Neuron (in vitro differentiated cells): ENCODE results near the gene NALCN.
A peak's percentile ranks its signal among the peaks of the same experiment; 100 is the strongest.

Source experiments
- H2AFZ ChIP-seq: one replicate; pipeline ENCODE4 v1.6.1; 2013; ENCODE audit warnings: low read depth, mild to moderate bottlenecking, inconsistent platforms, low read length, moderate library complexity
- H3K27me3 ChIP-seq: one replicate; pipeline ENCODE4 v1.6.1; 2013; ENCODE audit warnings: low read length; ENCODE audit not compliant: insufficient read depth
- H3K36me3 ChIP-seq: one replicate; pipeline ENCODE4 v1.6.1; 2013; ENCODE audit warnings: low read length; ENCODE audit not compliant: insufficient read depth
- H3K4me1 ChIP-seq: one replicate; pipeline ENCODE4 v1.6.1; 2013; ENCODE audit warnings: low read length; ENCODE audit not compliant: insufficient read depth
- H3K4me3 ChIP-seq: 2 replicates; pipeline ENCODE4 v1.5.1; 2013; ENCODE audit warnings: mild to moderate bottlenecking, low read length, moderate library complexity
- H3K9me3 ChIP-seq: one replicate; pipeline ENCODE4 v1.6.1; 2013; ENCODE audit warnings: low read length

NALCN gene

DNA sequence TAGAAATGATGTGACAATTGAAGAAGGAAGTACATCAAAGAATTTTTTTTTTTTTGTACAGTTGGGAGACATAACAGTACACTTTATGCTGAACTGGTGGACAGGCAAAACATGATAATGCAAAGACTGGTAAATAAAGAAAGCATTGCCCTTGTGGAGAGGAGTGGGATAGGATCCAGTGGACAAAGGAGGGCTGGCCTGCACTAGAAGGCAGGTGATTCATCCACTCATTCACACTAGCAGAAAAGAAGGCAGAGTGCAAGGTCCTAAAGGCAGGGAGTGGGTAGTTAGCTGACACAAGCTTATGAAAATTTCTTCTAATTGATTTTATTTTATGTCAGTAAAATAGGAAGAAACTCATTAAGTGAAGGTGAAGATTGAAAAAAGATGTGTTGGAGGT lies 17.6 kb upstream of the NALCN start:
- Histone ChIP-seq H3K4me3 (no peak overlapping the region), H3K36me3 (no peaks in the 10 kb centered on the region), H3K9me3 (no peaks in the 10 kb centered on the region), H3K4me1 (no peaks in the 10 kb centered on the region), H3K27me3 (peaks cover 2% of the 10 kb centered on the region), H2AFZ (no peak overlapping the region)

DNA sequence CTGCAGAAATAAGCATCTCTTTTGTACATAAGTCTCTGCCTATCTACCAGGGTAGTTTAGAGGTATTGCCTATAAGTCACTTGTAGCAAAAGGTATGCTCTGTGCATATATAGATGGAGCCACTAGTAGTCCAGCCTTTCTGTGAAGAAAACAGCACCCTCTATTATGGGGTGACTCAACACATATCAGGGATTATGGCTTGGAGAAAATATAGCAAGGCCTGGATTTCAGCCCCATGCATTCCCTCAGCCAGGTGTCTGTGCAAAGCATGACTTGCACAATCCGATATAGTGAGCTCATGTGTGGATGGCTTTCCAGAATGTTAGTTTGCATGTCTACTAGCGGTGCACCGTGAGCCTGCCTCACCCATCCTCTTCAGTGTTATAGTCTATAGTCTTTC lies 13.4 kb upstream of the NALCN start:
- Histone ChIP-seq H3K27me3 (peaks cover 2% of the 10 kb centered on the region), H3K4me1 (no peaks in the 10 kb centered on the region), H3K9me3 (no peaks in the 10 kb centered on the region), H3K4me3 (no peak overlapping the region), H2AFZ (no peak overlapping the region), H3K36me3 (no peaks in the 10 kb centered on the region)

DNA sequence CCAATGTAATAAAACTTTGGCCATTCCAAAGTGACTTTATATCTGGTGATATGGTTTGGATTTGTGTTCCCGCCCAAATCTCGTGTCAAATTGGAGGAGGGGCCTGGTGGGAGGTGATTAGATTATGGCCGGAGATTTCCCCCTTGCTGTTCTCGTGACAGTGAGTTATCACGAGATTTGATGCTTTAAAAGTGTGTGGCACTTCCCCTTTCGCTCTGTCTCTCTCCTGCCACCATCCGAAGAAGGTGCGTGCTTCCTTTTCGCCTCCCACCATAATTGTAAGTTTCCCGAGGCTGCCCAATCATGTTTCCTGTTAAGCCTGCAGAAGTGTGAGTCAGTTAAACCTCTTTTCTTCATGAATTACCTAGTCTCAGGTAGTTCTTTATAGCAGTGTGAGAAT lies 9.3 kb upstream of the NALCN start:
- no peaks in the 10 kb centered on the region for H3K4me1 ChIP-seq
- H2AFZ ChIP-seq: no peak overlapping the region
- H3K9me3 ChIP-seq: no peaks in the 10 kb centered on the region
- H3K36me3 ChIP-seq: no peaks in the 10 kb centered on the region
- no peaks in the 10 kb centered on the region for H3K27me3 ChIP-seq
- no peak overlapping the region for H3K4me3 ChIP-seq

DNA sequence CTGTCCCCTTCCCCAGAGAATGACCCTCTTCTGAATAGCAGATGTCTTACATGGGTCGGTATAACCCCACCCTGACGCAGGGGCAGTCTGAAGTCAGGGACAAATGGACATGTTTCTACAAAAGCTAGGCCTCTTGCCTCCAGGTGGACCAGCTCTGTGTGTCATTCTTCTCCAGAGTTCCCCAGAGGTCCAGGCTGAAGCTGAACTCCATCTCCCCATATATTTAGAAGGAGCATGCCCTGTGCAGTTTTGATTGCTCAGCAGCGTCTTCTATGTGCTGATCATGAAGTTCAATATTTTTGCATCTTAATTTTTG lies 8.8 kb upstream of the NALCN start:
- Histone ChIP-seq H3K4me1 (no peaks in the 10 kb centered on the region), H3K27me3 (no peaks in the 10 kb centered on the region), H3K36me3 (no peaks in the 10 kb centered on the region), H3K9me3 (no peaks in the 10 kb centered on the region), H2AFZ (no peak overlapping the region), H3K4me3 (no peak overlapping the region)

DNA sequence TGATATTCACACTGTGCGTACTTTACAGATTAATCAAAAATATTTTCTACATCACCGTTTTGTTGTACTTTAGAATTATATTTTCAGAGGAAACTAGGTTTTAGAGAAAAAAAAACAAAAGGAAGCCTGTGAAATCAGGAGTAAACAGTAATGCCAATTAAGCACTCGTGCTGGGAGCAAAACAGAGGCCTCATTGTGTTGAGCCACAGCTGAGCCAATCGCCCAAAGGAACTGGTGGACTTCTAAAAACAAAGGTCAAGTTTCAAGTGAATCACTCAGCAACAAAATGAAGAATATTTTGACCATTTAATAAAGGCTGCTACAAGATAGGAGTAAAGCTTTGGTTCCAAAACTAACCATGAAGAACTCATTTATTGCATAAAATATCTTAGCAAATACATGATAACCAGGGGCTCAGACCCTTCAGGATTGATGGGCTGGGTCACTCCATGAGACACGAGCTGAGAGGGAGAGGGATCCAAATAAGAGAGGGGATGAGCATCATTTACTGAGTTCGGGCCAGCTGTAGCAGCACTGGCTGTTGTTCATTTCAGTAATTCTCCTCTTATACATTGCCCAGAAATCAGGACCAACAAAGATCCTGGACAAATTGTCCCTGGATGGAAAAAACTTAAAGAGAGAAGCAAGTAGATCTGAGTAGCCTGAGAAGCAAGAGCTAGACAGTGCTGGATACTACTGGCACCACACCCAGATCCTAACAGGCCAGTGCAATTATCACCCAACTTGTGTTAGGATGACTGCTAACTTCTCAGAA lies 8.3 kb upstream of the NALCN start:
- Histone ChIP-seq H3K4me3 (no peak overlapping the region), H3K4me1 (no peaks in the 10 kb centered on the region)

DNA sequence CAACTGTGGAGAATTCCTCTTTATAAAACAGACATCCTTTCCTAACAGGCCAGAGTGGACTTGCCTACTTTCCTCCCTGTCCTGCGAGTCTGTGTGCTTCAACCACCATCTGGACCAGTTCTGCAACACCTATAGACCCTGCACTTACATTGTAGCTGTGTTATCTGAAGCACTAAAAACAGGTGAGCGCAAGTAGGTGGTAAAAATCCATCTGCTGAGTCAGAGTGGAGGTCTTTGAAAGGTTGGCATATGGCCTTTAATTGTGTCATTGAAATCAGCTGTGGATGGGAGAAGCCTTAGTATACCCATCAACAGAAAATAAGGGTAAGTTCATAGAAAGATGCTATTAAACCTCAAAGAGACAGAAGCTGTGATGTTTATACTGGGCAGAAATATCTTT lies 7.6 kb upstream of the NALCN start:
- Histone ChIP-seq H3K4me1 (no peaks in the 10 kb centered on the region), H3K27me3 (no peaks in the 10 kb centered on the region), H3K9me3 (no peaks in the 10 kb centered on the region), H3K4me3 (no peak overlapping the region), H2AFZ (no peak overlapping the region), H3K36me3 (no peaks in the 10 kb centered on the region)

More for the DNA sequence above, 8.3 kb upstream of the NALCN start:
- Histone ChIP-seq H3K36me3 (no peaks in the 10 kb centered on the region), H3K9me3 (no peaks in the 10 kb centered on the region), H3K27me3 (no peaks in the 10 kb centered on the region), H2AFZ (no peak overlapping the region)

DNA sequence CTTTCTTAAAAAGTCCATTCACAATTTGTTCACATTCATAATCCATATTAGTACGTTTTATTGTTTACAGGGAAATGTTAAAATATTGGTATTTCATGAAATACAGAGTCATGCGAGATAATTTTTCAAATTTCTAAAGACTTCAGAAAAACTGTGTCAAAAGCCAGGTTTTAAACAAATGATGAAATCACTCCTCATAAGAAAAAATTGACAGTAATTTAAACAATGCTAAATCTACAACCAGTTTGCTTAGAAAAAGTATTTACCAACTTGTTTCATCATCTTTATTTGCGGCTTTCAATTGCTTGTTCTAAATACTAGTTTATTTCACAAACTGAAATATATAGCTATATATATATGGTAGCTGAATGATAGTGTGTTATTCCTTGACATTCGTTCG lies 1.2 kb upstream of the NALCN start:
- no peaks in the 10 kb centered on the region for H3K9me3 ChIP-seq
- no peak overlapping the region for H3K4me3 ChIP-seq
- H2AFZ ChIP-seq: no peak overlapping the region
- H3K4me1 ChIP-seq: peaks cover 10% of the 10 kb centered on the region
- no peaks in the 10 kb centered on the region for H3K36me3 ChIP-seq
- H3K27me3 ChIP-seq: peaks cover 37% of the 10 kb centered on the region

DNA sequence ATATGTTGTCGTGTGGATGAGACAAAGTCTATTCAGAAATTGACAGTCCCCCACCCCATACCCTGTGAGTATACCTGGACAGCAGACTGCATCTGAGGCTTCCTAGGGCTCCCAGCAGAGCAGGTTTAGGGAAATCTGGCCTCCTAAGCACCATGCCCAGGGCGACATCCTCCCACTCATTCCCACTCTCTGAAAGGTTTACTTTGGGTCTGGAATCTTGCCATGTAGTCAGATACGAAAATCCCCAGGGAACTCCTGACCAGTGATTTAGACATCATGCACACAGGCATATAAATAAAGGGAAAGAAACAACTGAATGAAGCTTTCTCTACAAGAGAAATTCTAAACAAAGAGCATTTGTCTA lies 717 bp upstream of the NALCN start:
- Histone ChIP-seq H3K36me3 (no peaks in the 10 kb centered on the region), H3K9me3 (no peaks in the 10 kb centered on the region), H2AFZ (peak overlapping the region; percentile 76), H3K4me1 (peaks cover 10% of the 10 kb centered on the region), H3K4me3 (peak overlapping the region; percentile 47), H3K27me3 (peaks cover 37% of the 10 kb centered on the region)

DNA sequence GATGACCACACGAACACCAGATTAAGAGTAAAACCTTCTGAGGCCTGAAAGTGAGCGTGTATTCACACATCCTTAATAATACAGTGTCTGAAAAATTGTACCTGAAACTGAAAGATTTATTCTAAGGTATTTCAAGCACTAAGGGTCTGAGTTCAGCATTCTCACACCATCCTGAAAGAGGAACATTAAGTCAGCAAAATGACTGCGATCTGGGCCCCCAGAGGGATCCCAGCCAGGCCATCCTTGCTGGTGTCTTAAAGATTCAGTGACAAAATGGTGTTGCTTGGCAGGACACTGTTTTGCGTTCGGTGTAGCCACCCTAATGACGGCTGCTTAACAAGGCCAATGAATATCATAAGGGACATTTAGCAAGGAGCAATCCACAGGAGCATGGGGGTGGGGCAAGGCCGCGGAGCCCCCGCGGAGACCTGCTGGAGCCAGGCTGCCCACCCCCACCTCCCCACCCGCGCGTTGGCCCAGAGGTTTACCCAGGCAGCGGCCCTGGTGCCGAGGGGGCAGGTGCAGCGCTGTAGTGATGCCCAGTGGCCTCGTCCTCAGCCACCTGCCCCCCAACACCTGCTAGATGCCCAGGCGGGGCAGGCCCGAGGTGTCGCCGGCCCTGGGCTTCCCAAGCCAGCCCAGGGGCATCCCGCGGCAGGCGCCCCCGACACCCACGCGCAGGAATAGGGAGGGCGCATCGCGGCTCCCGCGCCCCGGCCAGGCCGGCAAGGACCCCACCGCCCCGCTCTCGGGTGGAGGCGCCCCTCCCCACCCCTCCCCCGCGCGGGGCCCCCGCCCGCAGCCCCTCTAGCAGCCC lies 742 bp downstream of the NALCN start:
- Histone ChIP-seq H3K36me3 (no peaks in the 10 kb centered on the region), H3K4me1 (peaks cover 10% of the 10 kb centered on the region), H3K9me3 (no peaks in the 10 kb centered on the region), H2AFZ (peak overlapping the region; percentile 81), H3K27me3 (peaks cover 37% of the 10 kb centered on the region), H3K4me3 (peak overlapping the region; percentile 47)

DNA sequence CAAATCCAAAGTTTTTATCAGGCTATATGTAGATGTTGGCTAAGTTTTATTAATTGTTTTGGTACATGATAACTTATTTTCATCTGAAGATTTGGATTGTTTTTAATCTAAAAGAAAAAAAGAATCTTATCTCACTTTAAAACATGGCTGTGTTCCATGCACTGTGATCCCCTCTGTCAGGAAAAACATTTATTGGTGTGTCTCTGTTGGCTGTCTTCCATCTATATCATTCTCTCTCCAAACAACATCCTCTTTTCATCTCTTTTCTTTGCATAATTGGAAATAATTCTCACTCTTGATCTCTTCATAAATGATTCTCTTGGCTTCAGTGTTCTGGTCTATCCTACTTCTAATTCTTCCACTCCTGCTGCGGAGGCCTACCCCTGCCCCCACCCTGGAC lies 4.2 kb downstream of the NALCN start:
- H2AFZ ChIP-seq: no peak overlapping the region
- no peaks in the 10 kb centered on the region for H3K9me3 ChIP-seq
- no peak overlapping the region for H3K4me3 ChIP-seq
- H3K36me3 ChIP-seq: no peaks in the 10 kb centered on the region
- H3K4me1 ChIP-seq: peaks cover 10% of the 10 kb centered on the region
- peaks cover 26% of the 10 kb centered on the region for H3K27me3 ChIP-seq

DNA sequence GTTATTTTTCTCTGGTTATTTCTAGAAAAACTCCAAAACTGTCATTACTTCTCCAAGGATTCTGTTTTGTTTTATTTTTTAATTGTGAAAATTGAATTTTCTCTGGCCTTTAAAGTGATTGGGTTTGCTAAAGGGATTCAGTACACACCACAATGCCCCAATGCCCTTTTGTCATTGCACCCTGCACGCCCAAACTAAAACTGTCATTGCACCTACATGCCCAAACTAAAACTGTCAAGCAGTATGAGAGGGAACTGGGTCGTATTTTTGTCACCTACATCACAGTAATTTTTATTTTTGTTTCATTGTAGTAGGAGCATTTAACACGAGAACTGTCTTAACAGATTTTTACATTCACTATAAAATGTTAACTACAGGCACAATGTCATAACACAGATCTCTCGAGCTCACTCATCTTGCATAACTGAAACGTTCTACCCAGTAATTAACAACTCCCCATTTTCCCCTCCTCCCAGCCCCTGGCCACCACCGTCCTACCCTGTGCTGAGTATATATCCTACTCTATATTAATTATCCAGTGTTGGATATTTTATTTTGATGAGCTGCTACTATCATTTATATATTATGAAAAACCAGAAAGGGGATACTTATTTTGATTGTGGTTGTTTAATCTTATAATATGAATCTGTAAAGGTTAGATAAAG lies 7.2 kb downstream of the NALCN start:
- no peaks in the 10 kb centered on the region for H3K4me1 ChIP-seq
- no peaks in the 10 kb centered on the region for H3K9me3 ChIP-seq
- H3K36me3 ChIP-seq: no peaks in the 10 kb centered on the region
- no peak overlapping the region for H2AFZ ChIP-seq
- H3K27me3 ChIP-seq: peaks cover 5% of the 10 kb centered on the region
- H3K4me3 ChIP-seq: no peak overlapping the region

DNA sequence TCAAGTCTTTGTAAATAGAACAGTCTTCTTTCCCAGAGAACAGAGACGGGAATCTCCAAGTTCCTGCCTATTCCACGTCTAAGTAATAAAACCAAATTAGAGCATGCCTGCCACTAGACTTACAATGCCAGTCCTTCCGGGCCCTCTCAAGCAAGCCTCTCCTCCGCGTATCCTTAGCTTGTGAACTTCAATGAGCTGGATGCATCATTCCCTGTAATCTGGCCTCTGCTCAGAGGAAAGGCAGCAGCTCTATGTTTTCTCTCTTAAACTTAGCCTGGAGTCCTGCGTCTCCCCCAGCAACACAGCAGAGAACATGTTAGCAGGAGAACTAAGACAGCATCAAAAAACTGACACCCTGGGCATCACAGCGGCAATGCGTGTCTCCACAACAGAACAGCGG lies 8.2 kb downstream of the NALCN start:
- Histone ChIP-seq H3K36me3 (no peaks in the 10 kb centered on the region), H3K27me3 (no peaks in the 10 kb centered on the region), H2AFZ (no peak overlapping the region), H3K4me3 (no peak overlapping the region), H3K9me3 (no peaks in the 10 kb centered on the region), H3K4me1 (no peaks in the 10 kb centered on the region)

DNA sequence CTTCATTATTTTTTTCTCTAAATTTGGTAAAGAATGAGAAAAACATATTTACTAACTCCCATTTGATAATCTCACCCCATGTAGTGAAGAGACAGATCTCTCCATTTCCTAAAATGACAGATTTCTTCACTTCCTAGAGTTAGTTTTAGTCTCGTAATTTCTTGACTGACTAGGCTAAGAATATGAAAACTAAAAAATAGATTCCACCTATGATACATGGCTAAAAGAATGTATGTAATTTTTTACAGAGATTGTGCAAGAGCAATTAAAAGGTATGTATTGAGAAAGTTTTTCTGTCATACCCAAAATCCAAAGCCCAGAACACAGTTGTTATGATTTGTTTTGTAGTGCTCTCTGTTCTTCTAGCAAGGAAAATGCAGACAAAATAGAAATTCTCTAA lies 9.5 kb downstream of the NALCN start:
- Histone ChIP-seq H3K36me3 (no peaks in the 10 kb centered on the region), H3K9me3 (no peaks in the 10 kb centered on the region), H3K27me3 (no peaks in the 10 kb centered on the region), H2AFZ (no peak overlapping the region), H3K4me1 (no peaks in the 10 kb centered on the region), H3K4me3 (no peak overlapping the region)
